CD4-positive, alpha-beta T cell (primary cell): ENCODE results near the gene RPP40. TPM values are rescaled to one million over a fixed set of nuclear protein-coding genes. Genes with fewer than 3 reads are reported as not detected.

Source experiments
- ATAC-seq: fragments of 200-7000 bp; cut with Tn5 transposase; one replicate; pipeline ENCODE4 v1.10.0; 2022; ENCODE audit warnings: mild to moderate bottlenecking; ENCODE audit not compliant: poor library complexity
- CTCF ChIA-PET: fragments of 350-600 bp; sonication (Branson Sonifier 250); formaldehyde crosslinking; loops from one replicate; lab custom pipeline; 2021; ENCODE audit warnings: antibody characterized with exemption, inconsistent platforms; lab: Charles Lee
- POLR2A ChIA-PET: fragments of 350-600 bp; sonication (Branson Sonifier 250); formaldehyde crosslinking; loops from one replicate; lab custom pipeline; 2021; ENCODE audit warnings: antibody characterized with exemption, inconsistent platforms; lab: Charles Lee
- DNase-seq, 14 experiments: peaks; one replicate each; pipeline ENCODE4 v3.0.0-alpha.2; 2013 to 2020; ENCODE audit warnings: mixed read lengths in 2 of 14
- H3K27ac ChIP-seq, 2 donors: one replicate each; pipeline versions ENCODE4 v1.5.1 to v1.7.0; 2013; ENCODE audit warnings: low read length in 2 of 2, low read depth in 1 of 2, mild to moderate bottlenecking in 1 of 2
- H3K27me3 ChIP-seq, 2 experiments: 1 replicate in 1 of 2; 2 replicates in 1 of 2; pipeline versions ENCODE4 v1.6.1 to v1.7.0; 2013; ENCODE audit warnings: low read length in 2 of 2, control low read depth in 1 of 2, mild to moderate bottlenecking in 1 of 2, moderate library complexity in 1 of 2; ENCODE audit not compliant: insufficient read depth in 2 of 2, control insufficient read depth in 1 of 2
- H3K36me3 ChIP-seq: one replicate; pipeline ENCODE4 v1.6.1; 2013; ENCODE audit warnings: low read length, control low read depth; ENCODE audit not compliant: insufficient read depth
- H3K4me1 ChIP-seq: one replicate; pipeline ENCODE4 v1.6.1; 2013; ENCODE audit warnings: low read length, control low read depth; ENCODE audit not compliant: insufficient read depth
- H3K4me3 ChIP-seq: one replicate; pipeline ENCODE4 v1.5.1; 2013; ENCODE audit warnings: mild to moderate bottlenecking, low read length, moderate library complexity
- H3K9me3 ChIP-seq, 2 experiments: 1 replicate in 1 of 2; 2 replicates in 1 of 2; pipeline versions ENCODE4 v1.6.1 to v1.7.0; 2013; ENCODE audit warnings: low read length in 2 of 2, mild to moderate bottlenecking in 2 of 2, control low read depth in 1 of 2, moderate library complexity in 1 of 2; ENCODE audit not compliant: control insufficient read depth in 1 of 2, insufficient read depth in 1 of 2
- H3K27ac Mint-ChIP-seq: one replicate; pipeline ENCODE4 v1.8.0; 2020; ENCODE audit warnings: mixed read lengths
- H3K27me3 Mint-ChIP-seq: one replicate; pipeline ENCODE4 v1.8.0; 2021; ENCODE audit warnings: mixed read lengths
- H3K36me3 Mint-ChIP-seq: one replicate; pipeline ENCODE4 v1.8.0; 2021; ENCODE audit warnings: low read depth, mixed read lengths
- H3K4me1 Mint-ChIP-seq: one replicate; pipeline ENCODE4 v1.8.0; 2021; ENCODE audit warnings: low read depth, mixed read lengths
- H3K4me3 Mint-ChIP-seq: one replicate; pipeline ENCODE4 v1.8.0; 2020; ENCODE audit warnings: mild to moderate bottlenecking, mixed read lengths
- H3K9me3 Mint-ChIP-seq: one replicate; pipeline ENCODE4 v1.8.0; 2020; ENCODE audit warnings: mixed read lengths
- CTCF ChIP-seq: fragments of 200-600 bp; IDR thresholded peaks from one replicate; pipeline ENCODE4 v1.8.0; 2022; ENCODE audit warnings: antibody characterized with exemption, mild to moderate bottlenecking
- intact Hi-C, 2 experiments: fragments of 100-400 bp; cut with DNase I in 1 of 2; cut with micrococcal nuclease in 1 of 2; formaldehyde crosslinking; loops; one replicate each; pipeline versions ENCODE4 v1.15.1 to v1.9.0; 2023 to 2025; cut with DNase I, micrococcal nuclease
- total RNA-seq, 174 experiments: library from RNA in 2 of 174; stranded (reverse) in 2 of 174; gene quantifications; one replicate each; pipeline ENCODE4 v1.2.3 and lab custom pipeline; 2021 to 2026

RPP40 gene
- total RNA-seq, 2 experiments from 2014 or later = 0.36 to 0.69 TPM

- Mint-ChIP-seq H3K27ac (no peak overlapping the region), H3K4me3 (no peak overlapping the region), H3K4me1 (no peaks in the 10 kb centered on the region), H3K27me3 (peaks cover 5% of the 10 kb centered on the region), H3K9me3 (no peaks in the 10 kb centered on the region), H3K36me3 (no peaks in the 10 kb centered on the region)
- no peak overlapping the region for H3K4me3 ChIP-seq
- no peak for TF ChIP-seq CTCF
- H3K4me1 ChIP-seq = no peaks in the 10 kb centered on the region
- H3K27ac ChIP-seq = no peak overlapping the region
- CTCF ChIA-PET = no interaction called here
- ATAC-seq (no peak), DNase-seq (no peak)
- POLR2A ChIA-PET = no interaction called here
- H3K9me3 ChIP-seq = peaks cover 0 to 5% of the 10 kb centered on the region in 2 experiments
- no peaks in the 10 kb centered on the region for H3K27me3 ChIP-seq
- intact Hi-C loops = no loop called here
- no peaks in the 10 kb centered on the region for H3K36me3 ChIP-seq
These were observed 38.1 kb downstream of the RPP40 start for GRCh38 chr6:4965562-4966389.

- Mint-ChIP-seq H3K9me3 (no peaks in the 10 kb centered on the region), H3K36me3 (no peaks in the 10 kb centered on the region), H3K27me3 (peaks cover 5% of the 10 kb centered on the region), H3K27ac (no peak overlapping the region), H3K4me3 (no peak overlapping the region), H3K4me1 (no peaks in the 10 kb centered on the region)
- intact Hi-C loops = no loop called here
- Histone ChIP-seq H3K4me3 (no peak overlapping the region), H3K36me3 (no peaks in the 10 kb centered on the region), H3K4me1 (no peaks in the 10 kb centered on the region), H3K27me3 (no peaks in the 10 kb centered on the region), H3K9me3 (peaks cover 0 to 5% of the 10 kb centered on the region in 2 experiments), H3K27ac (no peak overlapping the region)
- CTCF ChIA-PET = no interaction called here
- DNase-seq (no peak), ATAC-seq (no peak)
- POLR2A ChIA-PET = no interaction called here
- TF ChIP-seq CTCF = no peak
These were observed 38.9 kb downstream of the RPP40 start for GRCh38 chr6:4964675-4965561.

- no peak for TF ChIP-seq CTCF
- no peaks in the 10 kb centered on the region for H3K36me3 ChIP-seq
- no peak for DNase-seq
- no peaks in the 10 kb centered on the region for H3K4me1 ChIP-seq
- H3K27me3 ChIP-seq = no peaks in the 10 kb centered on the region
- H3K27ac ChIP-seq = no peak overlapping the region
- ATAC-seq = no peak
- no peaks in the 10 kb centered on the region for H3K4me1 Mint-ChIP-seq
- H3K9me3 Mint-ChIP-seq = no peaks in the 10 kb centered on the region
- no peak overlapping the region for H3K4me3 Mint-ChIP-seq
- H3K27me3 Mint-ChIP-seq = peaks cover 5% of the 10 kb centered on the region
- H3K4me3 ChIP-seq = no peak overlapping the region
- H3K9me3 ChIP-seq = peaks cover 0 to 6% of the 10 kb centered on the region in 2 experiments
- CTCF ChIA-PET = no interaction called here
- intact Hi-C loops = no loop called here
- H3K27ac Mint-ChIP-seq = no peak overlapping the region
- POLR2A ChIA-PET = no interaction called here
- no peaks in the 10 kb centered on the region for H3K36me3 Mint-ChIP-seq
These were observed 40.9 kb downstream of the RPP40 start for GRCh38 chr6:4962905-4963304.
